SU-DHL-6 (cell line): ENCODE measurements around the gene RBMS2.
"Not testable (repeated sequence)": the region's sequence is repeated elsewhere in the genome, so short reads cannot be mapped to it uniquely, and the experiment has no call there.

Source experiments
- H2AFZ ChIP-seq: fragments of 200-600 bp; sonication (generic); 2 replicates; pipeline ENCODE4 v1.6.1; 2014; ENCODE audit warnings: low read depth, mild to moderate bottlenecking, moderate library complexity, mixed read lengths, antibody characterized with exemption, low read length; ENCODE audit not compliant: severe bottlenecking
- H3F3A ChIP-seq: fragments of 200-600 bp; shearing (Covaris generic); 2 replicates; pipeline ENCODE4 v1.6.0; 2016; ENCODE audit warnings: antibody characterized with exemption, mild to moderate bottlenecking; ENCODE audit not compliant: insufficient read depth
- H3K27ac ChIP-seq: fragments of 200-600 bp; sonication (generic); 2 replicates; pipeline ENCODE4 v1.5.1; 2016; ENCODE audit warnings: low read depth, mild to moderate bottlenecking, low read length, moderate library complexity, mixed read lengths
- H3K27me3 ChIP-seq: fragments of 200-600 bp; sonication (generic), shearing (Covaris generic); 2 replicates; pipeline ENCODE4 v1.6.0; 2014; ENCODE audit warnings: mild to moderate bottlenecking, low read length
- H3K36me3 ChIP-seq: fragments of 200-600 bp; sonication (generic); 2 replicates; pipeline ENCODE4 v1.6.1; 2014; ENCODE audit warnings: mild to moderate bottlenecking, low read length, mixed read lengths
- H3K4me2 ChIP-seq: fragments of 300-600, 200-600 bp; shearing (Covaris generic), sonication (generic); 2 replicates; pipeline ENCODE4 v1.6.0; 2014; ENCODE audit warnings: low read length, low read depth, mild to moderate bottlenecking; ENCODE audit not compliant: poor library complexity, severe bottlenecking
- H3K4me3 ChIP-seq: fragments of 200-600 bp; sonication (generic); 2 replicates; pipeline ENCODE4 v1.5.1; 2014; ENCODE audit warnings: antibody characterized with exemption, low read length, mild to moderate bottlenecking, mixed read lengths; ENCODE audit not compliant: insufficient read depth, poor library complexity, severe bottlenecking
- H3K79me2 ChIP-seq: fragments of 200-600 bp; sonication (generic); 2 replicates; pipeline ENCODE4 v1.6.1; 2014; ENCODE audit warnings: mild to moderate bottlenecking, low read length, moderate library complexity; ENCODE audit not compliant: insufficient read depth
- H3K9ac ChIP-seq: fragments of 200-600 bp; sonication (generic); 2 replicates; pipeline ENCODE4 v1.7.0; 2014; ENCODE audit warnings: mild to moderate bottlenecking, low read length
- H3K9me2 ChIP-seq: fragments of 200-600 bp; sonication (generic); replicated peaks from 2 replicates; pipeline ENCODE4 v1.6.1; 2014; ENCODE audit warnings: low read length; ENCODE audit not compliant: insufficient read depth
- H3K9me3 ChIP-seq: fragments of 200-600 bp; sonication (generic); 2 replicates; pipeline ENCODE4 v1.6.1; 2014; ENCODE audit warnings: low read length, mixed read lengths; ENCODE audit not compliant: insufficient read depth
- H4K20me1 ChIP-seq: fragments of 200-600 bp; sonication (generic); 2 replicates; pipeline ENCODE4 v1.6.1; 2014; ENCODE audit warnings: low read depth, mild to moderate bottlenecking, antibody characterized with exemption, low read length, moderate library complexity, mixed read lengths
- EZH2phosphoT487 ChIP-seq: fragments of 200-600 bp; sonication (generic), shearing (Covaris generic); conservative IDR thresholded peaks from 2 replicates; pipeline ENCODE4 v1.6.1; 2018; ENCODE audit warnings: mild to moderate bottlenecking, antibody characterized with exemption, low read length, moderate library complexity, mixed read lengths
- TF ChIP-seq, protein P1 (sequence below): fragments of 200-600 bp; sonication (generic); IDR thresholded peaks from one replicate; pipeline ENCODE4 v1.5.1; 2017; ENCODE audit warnings: antibody characterized with exemption, mild to moderate bottlenecking, low read length, moderate library complexity; ENCODE audit not compliant: insufficient read depth, poor library complexity, severe bottlenecking

The RBMS2 gene

DNA sequence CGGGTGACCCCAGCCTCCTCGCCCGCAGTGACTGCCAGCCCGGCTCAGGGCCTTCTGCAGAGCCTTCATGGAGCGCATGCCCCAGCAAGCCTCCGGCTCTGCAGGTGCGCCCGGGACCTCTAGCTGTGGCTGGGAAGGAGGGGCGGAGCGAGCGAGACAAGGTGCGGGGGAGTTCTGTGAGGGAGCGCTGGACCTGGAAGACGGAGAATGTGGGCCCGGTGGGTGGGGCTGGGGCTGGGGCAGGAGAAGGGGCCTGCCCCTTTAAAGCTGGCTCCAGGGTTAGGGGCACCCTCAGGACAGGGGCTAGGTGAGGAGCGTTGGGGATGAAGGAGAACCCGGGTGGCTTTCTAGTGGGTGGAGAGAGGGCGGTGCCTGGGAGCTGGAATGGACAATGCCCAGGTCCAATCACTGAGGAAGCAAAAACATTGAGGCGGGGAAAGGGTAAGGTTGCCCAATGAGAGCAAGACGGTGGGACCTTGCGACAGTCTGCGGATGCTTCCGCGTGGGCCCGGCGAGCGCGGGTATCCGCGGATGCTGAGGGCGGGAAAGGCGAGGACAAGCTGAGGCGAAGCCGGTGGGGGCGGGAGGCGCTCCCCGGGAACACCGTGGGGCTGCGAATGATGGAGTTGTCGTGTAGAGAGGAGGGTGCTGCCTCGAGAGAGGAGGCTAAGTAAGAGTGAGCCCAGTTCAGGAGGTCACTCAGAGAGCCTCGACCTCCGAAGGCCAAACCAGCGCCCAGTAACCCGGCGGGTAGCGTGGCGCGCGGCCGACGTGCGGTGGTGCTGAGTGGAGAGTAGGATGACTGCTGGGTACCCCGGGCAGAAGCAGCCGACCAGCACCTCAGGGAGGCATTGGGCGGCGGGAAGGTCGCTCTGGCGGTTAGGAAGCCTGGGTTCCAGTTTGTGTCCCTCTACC lies 33.3 kb upstream of the RBMS2 start, which contains the start of gene GLS2:
GLS2 (minus strand) TSS at position 121 of the 915 bp plus-strand sequence; CDS start at position 78, 43 bp downstream.
- Histone ChIP-seq H3K4me3 (peak within 1 kb of the TSS; percentile 17), H3K9me3 (no peaks in the 10 kb centered on the region), H3K27ac (no peak within 1 kb of the TSS), H3F3A (no peaks in the 10 kb centered on the region), H3K4me2 (peak within 1 kb of the TSS; percentile 41), H3K36me3 (no peaks in the 10 kb centered on the region), H4K20me1 (no peaks in the 10 kb centered on the region), H3K9me2 (no peaks in the 10 kb centered on the region), H3K9ac (peak within 1 kb of the TSS; percentile 29), H3K79me2 (no peaks in the 10 kb centered on the region), H3K27me3 (no peaks in the 10 kb centered on the region), H2AFZ (no peak within 1 kb of the TSS)
- no peak for TF ChIP-seq EZH2phosphoT487
- TF ChIP-seq, protein P1, sequence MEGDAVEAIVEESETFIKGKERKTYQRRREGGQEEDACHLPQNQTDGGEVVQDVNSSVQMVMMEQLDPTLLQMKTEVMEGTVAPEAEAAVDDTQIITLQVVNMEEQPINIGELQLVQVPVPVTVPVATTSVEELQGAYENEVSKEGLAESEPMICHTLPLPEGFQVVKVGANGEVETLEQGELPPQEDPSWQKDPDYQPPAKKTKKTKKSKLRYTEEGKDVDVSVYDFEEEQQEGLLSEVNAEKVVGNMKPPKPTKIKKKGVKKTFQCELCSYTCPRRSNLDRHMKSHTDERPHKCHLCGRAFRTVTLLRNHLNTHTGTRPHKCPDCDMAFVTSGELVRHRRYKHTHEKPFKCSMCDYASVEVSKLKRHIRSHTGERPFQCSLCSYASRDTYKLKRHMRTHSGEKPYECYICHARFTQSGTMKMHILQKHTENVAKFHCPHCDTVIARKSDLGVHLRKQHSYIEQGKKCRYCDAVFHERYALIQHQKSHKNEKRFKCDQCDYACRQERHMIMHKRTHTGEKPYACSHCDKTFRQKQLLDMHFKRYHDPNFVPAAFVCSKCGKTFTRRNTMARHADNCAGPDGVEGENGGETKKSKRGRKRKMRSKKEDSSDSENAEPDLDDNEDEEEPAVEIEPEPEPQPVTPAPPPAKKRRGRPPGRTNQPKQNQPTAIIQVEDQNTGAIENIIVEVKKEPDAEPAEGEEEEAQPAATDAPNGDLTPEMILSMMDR, result no peak

DNA sequence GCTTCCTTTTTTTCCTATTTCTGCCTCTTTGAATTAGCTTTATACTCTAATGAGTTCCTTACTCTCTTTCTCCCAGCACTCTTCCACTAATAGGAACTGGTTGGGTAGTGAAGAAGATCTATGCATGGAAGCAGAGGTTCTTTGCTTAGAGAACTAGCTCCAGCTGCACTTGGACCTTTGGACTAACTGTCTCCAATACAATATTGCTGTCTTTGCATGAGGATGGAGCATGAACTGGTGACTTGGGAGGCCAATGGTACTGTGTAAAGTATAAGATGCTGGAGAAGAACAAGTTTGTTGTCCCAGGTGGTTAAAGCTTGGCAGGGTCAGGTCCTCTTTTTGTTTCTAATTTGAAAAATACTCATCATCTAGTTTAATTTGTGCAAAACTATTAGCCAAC lies 31.3 kb upstream of the RBMS2 start:
- Histone ChIP-seq H3K4me3 (no peak overlapping the region), H3K9me3 (no peaks in the 10 kb centered on the region), H2AFZ (no peak overlapping the region), H3F3A (no peaks in the 10 kb centered on the region), H3K36me3 (no peaks in the 10 kb centered on the region), H3K4me2 (no peak overlapping the region), H3K27ac (no peak overlapping the region), H3K9ac (no peak overlapping the region), H3K27me3 (no peaks in the 10 kb centered on the region), H4K20me1 (no peaks in the 10 kb centered on the region), H3K79me2 (no peaks in the 10 kb centered on the region), H3K9me2 (no peaks in the 10 kb centered on the region)
- TF ChIP-seq, protein P1, result no peak
- TF ChIP-seq EZH2phosphoT487, result no peak

DNA sequence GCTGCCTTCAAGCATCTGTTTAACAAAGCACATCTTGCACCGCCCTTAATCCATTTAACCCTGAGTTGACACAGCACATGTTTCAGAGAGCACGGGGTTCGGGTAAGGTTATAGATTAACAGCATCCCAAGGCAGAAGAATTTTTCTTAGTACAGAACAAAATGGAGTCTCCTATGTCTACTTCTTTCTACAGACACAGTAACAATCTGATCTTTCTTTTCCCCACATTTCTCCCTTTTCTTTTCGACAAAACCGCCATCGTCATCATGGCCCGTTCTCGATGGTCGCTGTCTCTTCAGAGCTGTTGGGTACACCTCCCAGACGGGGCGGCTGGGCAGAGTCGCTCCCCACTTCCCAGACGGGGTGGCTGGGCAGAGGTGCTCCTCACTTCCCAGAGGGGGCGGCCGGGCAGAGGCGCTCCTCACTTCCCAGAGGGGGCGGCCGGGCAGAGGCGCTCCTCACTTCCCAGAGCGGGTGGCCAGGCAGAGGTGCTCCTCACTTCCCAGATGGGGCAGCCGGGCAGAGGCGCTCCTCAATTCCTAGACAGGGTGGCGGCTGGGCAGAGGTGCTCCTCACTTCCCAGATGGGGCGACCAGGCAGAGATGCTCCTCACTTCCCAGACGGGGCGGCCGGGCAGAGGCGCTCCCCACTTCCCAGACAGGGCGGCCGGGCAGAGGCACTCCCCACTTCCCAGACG lies 28.1 kb upstream of the RBMS2 start:
- not testable (repeated sequence) for H3K4me2 ChIP-seq, H3K9me3 ChIP-seq, H3K9ac ChIP-seq, H3K4me3 ChIP-seq, H3K27me3 ChIP-seq, H3K27ac ChIP-seq, H3K36me3 ChIP-seq, H3K79me2 ChIP-seq, H3K9me2 ChIP-seq, H4K20me1 ChIP-seq, H3F3A ChIP-seq, H2AFZ ChIP-seq

DNA sequence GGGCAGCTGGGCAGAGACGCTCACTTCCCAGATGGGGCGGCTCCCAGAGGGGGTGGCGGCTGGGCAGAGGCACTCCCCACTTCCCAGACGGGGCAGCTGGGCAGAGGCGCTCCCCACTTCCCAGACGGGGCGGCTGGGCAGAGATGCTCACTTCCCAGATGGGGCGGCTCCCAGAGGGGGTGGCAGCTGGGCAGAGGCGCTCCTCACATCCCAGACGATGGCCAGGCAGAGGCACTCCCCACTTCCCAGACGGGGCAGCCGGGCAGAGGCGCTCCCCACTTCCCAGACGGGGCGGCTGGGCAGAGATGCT lies 27.6 kb upstream of the RBMS2 start:
- not testable (repeated sequence) for H3K79me2 ChIP-seq, H4K20me1 ChIP-seq, H3K36me3 ChIP-seq, H3K9ac ChIP-seq, H3K27ac ChIP-seq, H3K4me2 ChIP-seq, H3K27me3 ChIP-seq, H3K9me2 ChIP-seq, H3F3A ChIP-seq, H3K4me3 ChIP-seq, H3K9me3 ChIP-seq, H2AFZ ChIP-seq

DNA sequence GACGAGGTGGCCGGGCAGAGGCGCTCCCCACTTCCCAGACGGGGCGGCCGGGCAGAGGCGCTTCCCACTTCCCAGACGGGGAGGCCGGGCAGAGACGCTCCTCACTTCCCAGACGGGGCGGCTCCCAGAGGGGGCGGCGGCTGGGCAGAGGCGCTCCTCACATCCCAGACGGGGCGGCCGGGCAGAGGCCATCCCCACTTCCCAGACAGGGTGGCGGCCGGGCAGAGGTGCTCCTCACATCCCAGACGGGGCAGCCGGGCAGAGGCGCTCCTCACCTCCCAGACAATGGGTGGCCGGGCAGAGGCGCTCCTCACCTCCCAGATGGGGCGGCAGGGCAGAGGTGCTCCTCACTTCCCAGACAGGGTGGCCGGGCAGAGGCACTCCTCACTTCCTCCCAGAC lies 27.1 kb upstream of the RBMS2 start:
- not testable (repeated sequence) for H3K9me3 ChIP-seq, H3K9ac ChIP-seq, H3K27me3 ChIP-seq, H3K36me3 ChIP-seq, H3K27ac ChIP-seq, H3K79me2 ChIP-seq, H3K4me3 ChIP-seq, H2AFZ ChIP-seq, H3K4me2 ChIP-seq, H3K9me2 ChIP-seq, H3F3A ChIP-seq, H4K20me1 ChIP-seq
